Measurements from ENCODE around the gene GFPT1. TPM values are rescaled to one million over a fixed set of nuclear protein-coding genes. Genes with fewer than 3 reads are reported as not detected.

Gene GFPT1
- total RNA-seq, 1 experiment from 2014 or later: 19.2 TPM

GRCh38 chr2:69316550-69316949, 70.5 kb downstream of the GFPT1 start:
- no peak for DNase-seq (ENCODE audit: low spot score)

GRCh38 chr2:69315160-69315761, 71.8 kb downstream of the GFPT1 start:
- no peak for DNase-seq (ENCODE audit: low spot score)

GRCh38 chr2:69311024-69311416, 76.0 kb downstream of the GFPT1 start:
- DNase-seq (ENCODE audit: low spot score): no peak

- DNase-seq (ENCODE audit: low spot score): no peak
These were observed 76.7 kb downstream of the GFPT1 start for GRCh38 chr2:69310111-69311023.

GRCh38 chr2:69309351-69310110, 77.5 kb downstream of the GFPT1 start:
- no peak for DNase-seq (ENCODE audit: low spot score)

- no peak for DNase-seq (ENCODE audit: low spot score)
These were observed 78.7 kb downstream of the GFPT1 start for GRCh38 chr2:69308338-69308737.

- no peak for DNase-seq (ENCODE audit: low spot score)
These were observed 79.4 kb downstream of the GFPT1 start for GRCh38 chr2:69307579-69308064.

- peak; percentile 75 for DNase-seq (ENCODE audit: low spot score)
These were observed 80.0 kb downstream of the GFPT1 start for GRCh38 chr2:69306822-69307578.

GRCh38 chr2:69306393-69306821, 80.6 kb downstream of the GFPT1 start:
- DNase-seq (ENCODE audit: low spot score): no peak

- DNase-seq (ENCODE audit: low spot score): no peak
These were observed 81.2 kb downstream of the GFPT1 start for GRCh38 chr2:69305712-69306392.

GRCh38 chr2:69305166-69305565, 81.9 kb downstream of the GFPT1 start:
- no peak for DNase-seq (ENCODE audit: low spot score)

GRCh38 chr2:69304656-69305055, 82.4 kb downstream of the GFPT1 start:
- no peak for DNase-seq (ENCODE audit: low spot score)

- DNase-seq (ENCODE audit: low spot score): no peak
These were observed 86.4 kb downstream of the GFPT1 start for GRCh38 chr2:69300650-69301049.

GRCh38 chr2:69299772-69300516, 87.1 kb downstream of the GFPT1 start:
- no peak for DNase-seq (ENCODE audit: low spot score)

- no peak for DNase-seq (ENCODE audit: low spot score)
These were observed 88.2 kb downstream of the GFPT1 start for GRCh38 chr2:69298862-69299261.

GRCh38 chr2:69298261-69298660, 88.8 kb downstream of the GFPT1 start:
- DNase-seq (ENCODE audit: low spot score): peak; percentile 81

GRCh38 chr2:69297216-69297615, 89.8 kb downstream of the GFPT1 start:
- DNase-seq (ENCODE audit: low spot score): no peak

- DNase-seq (ENCODE audit: low spot score): no peak
These were observed 90.6 kb downstream of the GFPT1 start for GRCh38 chr2:69296421-69296820.

GRCh38 chr2:69292256-69292655, 94.8 kb downstream of the GFPT1 start:
- no peak for DNase-seq (ENCODE audit: low spot score)

- DNase-seq (ENCODE audit: low spot score): no peak
These were observed 95.3 kb downstream of the GFPT1 start for GRCh38 chr2:69291721-69292120.
